GM18868 (cell line): Measurements from ENCODE around the gene ACVRL1.

Experiments
- ATAC-seq: cut with Tn5 transposase; IDR thresholded peaks from one replicate; pipeline ENCODE4 v1.9.1; 2021; ENCODE audit warnings: mild to moderate bottlenecking, moderate library complexity; ENCODE audit not compliant: unreplicated experiment

ACVRL1 gene

GRCh38 chr12:51896236-51896635 is 11.1 kb upstream of the ACVRL1 start:
- no peak for ATAC-seq

GRCh38 chr12:51897181-51897580 is 10.1 kb upstream of the ACVRL1 start:
- ATAC-seq: no peak

DNA sequence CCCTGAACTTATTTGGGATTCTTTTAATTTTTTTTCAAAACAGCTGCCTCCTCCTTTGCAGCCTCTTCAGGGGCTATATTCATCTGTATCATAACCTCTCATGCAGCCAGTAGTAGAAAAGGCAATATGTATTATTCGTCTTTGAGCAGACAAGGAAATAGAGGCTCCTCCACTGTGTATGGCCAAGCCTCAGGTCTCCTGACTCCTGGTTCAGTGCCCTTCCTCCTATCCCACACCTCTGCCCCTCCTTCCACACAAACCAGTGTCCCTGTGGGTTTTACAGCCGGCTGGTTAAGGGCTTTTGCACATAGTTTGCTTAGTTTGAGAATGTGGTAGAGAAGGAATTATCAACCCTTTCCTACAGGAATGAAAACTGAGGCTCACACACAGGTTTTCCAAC is 8.8 kb upstream of the ACVRL1 start:
- no peak for ATAC-seq

DNA sequence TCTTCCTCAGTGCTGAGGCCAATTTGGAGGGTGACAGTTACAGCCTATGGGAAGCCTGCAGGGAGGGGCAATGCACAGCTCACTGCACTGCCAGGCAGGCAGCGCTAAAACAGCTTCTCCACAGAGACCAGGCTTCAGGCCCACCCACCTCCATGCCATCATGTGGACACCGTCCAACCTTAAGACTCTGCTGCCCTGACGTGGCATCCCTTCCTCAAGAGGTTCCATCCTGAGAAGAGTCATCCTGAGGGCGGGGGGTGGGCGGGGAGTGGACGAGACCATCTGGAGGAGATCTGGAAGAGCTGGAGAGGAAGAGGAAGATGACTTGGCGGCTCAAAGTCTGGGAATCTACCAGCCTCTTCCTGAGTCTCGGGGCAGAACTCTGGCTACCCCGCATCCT is 8.4 kb upstream of the ACVRL1 start:
- no peak for ATAC-seq

GRCh38 chr12:51900323-51900889 is 6.9 kb upstream of the ACVRL1 start:
- ATAC-seq: no peak

GRCh38 chr12:51901121-51901817 is 6.0 kb upstream of the ACVRL1 start:
- ATAC-seq: no peak

GRCh38 chr12:51901881-51902280 is 5.4 kb upstream of the ACVRL1 start:
- ATAC-seq: no peak

DNA sequence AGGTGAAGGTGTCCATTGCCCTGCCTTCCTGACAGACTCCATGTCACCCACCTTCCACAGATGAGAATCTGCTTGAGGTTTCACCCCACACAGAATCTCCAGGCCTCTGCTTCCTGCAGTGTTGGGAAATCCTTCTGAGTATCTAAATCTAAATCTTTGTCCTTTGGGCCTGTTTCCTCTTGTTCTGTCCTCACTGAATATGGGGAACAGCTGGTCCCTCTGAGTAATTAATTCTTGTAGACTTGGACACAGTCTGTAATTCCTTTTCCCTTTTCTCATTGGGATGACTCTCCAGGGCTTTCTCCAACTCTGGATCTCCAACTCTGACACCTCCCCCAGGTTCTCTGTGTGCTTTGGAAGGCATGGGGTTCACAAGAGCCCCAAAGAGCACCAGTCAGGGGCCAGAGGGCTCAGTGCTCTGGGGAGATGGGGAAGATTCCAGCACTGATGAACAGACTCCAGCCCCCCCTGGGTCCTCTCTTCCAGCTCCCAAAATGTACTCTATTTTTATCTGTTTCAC is 2.3 kb upstream of the ACVRL1 start:
- ATAC-seq: no peak

- no peak for ATAC-seq
Observed at GRCh38 chr12:51905471-51906429, 1.6 kb upstream of the ACVRL1 start.

DNA sequence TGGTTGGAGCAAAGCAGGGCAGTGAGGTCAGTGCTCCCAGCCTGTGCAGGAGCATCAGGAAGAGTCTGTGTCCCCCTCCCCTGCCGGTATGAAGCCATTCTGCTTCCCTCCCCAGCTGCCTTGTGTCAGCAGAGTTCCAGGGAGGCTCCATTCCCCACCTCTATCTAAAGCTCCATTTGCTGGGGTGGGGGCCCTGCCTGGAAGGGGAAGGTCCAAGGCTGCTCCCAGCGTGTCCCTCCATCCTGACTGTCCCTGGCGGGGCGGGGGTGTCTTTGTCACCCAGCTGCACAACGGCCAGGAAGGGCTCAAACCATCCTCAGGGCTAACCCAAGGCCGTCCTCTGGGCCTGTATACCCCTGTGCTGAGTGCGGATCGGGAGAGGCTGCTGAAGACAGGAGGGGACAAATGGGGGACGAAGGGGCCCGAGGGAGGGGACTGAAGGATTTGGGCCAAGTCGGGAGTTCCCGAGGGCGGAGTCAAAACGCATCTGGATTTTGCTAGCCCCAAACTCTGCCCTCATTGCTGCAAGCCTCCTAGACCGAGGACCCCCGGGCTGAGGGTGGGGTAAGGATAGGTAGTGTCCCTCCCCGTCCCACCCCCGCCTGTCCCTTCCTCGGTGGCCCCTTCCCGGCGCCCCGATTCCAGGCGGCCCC is 748 bp upstream of the ACVRL1 start:
- ATAC-seq: no peak

GRCh38 chr12:51907856-51908425 is 637 bp downstream of the ACVRL1 start:
- ATAC-seq: no peak

GRCh38 chr12:51908876-51909592 is 1.7 kb downstream of the ACVRL1 start:
- ATAC-seq: no peak

GRCh38 chr12:51910168-51910567 is 2.9 kb downstream of the ACVRL1 start:
- ATAC-seq: no peak

DNA sequence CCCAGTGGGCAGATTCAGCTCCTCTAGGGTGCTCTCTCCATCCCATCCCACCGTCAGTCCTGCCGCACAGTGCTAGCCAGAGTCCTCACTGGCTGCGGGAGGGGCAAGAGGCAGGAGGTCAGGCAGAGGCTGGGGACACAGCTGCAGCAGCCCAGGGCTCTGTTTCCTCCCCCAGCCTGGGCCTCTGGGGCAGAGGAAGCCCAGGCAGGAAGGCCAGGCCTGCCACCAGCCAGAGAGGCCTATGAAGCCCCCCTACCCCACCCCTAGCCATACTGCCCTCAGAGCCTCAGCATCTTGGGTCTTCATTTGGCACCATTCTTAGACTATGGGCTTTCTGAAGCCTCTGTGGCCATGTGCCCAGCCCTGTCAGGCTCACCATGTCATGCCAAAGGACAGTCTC is 3.4 kb downstream of the ACVRL1 start:
- ATAC-seq: no peak

DNA sequence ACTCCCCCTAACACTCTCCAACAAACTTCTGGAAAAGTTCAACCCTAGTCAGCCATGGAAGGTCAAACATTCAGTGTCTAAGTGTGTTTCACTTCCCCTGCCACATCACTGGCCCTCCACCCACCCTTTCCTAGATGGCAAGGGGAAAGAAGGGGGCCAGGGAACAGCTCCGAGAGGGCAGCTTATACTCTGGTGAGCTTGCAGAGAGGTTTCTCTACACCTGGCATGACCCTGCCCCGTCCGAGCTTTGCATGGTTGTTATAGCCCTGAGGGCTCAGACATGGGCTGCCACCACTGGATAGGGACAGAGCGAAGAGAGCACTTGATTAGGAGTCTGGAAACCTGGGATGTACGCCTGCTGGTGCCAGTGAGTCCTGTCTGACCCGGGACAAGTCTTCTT is 4.0 kb downstream of the ACVRL1 start:
- ATAC-seq: no peak

- no peak for ATAC-seq
Observed at GRCh38 chr12:51911788-51912711, 4.7 kb downstream of the ACVRL1 start.

- ATAC-seq: no peak
Observed at GRCh38 chr12:51913071-51914033, 6.0 kb downstream of the ACVRL1 start.
